GM19328 (cell line): Measurements from ENCODE around the gene ZNF618.

ENCODE experiments used
- ATAC-seq: cut with Tn5 transposase; IDR thresholded peaks from one replicate; pipeline ENCODE4 v1.9.1; 2021; ENCODE audit warnings: mild to moderate bottlenecking, moderate library complexity; ENCODE audit not compliant: unreplicated experiment

Gene ZNF618

GRCh38 chr9:114016101-114016500, 140.0 kb downstream of the ZNF618 start:
- no peak for ATAC-seq

- no peak for ATAC-seq
These were observed 140.7 kb downstream of the ZNF618 start for GRCh38 chr9:114016629-114017423.

- no peak for ATAC-seq
These were observed 141.9 kb downstream of the ZNF618 start for GRCh38 chr9:114017741-114018715.

GRCh38 chr9:114021578-114021977, 145.5 kb downstream of the ZNF618 start:
- ATAC-seq = no peak

GRCh38 chr9:114023961-114024360, 147.9 kb downstream of the ZNF618 start:
- ATAC-seq = no peak

- no peak for ATAC-seq
These were observed 149.2 kb downstream of the ZNF618 start for GRCh38 chr9:114025196-114025753.

GRCh38 chr9:114025760-114026159, 149.7 kb downstream of the ZNF618 start:
- no peak for ATAC-seq

GRCh38 chr9:114026335-114026734, 150.2 kb downstream of the ZNF618 start:
- ATAC-seq = no peak

GRCh38 chr9:114027159-114027862, 151.2 kb downstream of the ZNF618 start:
- ATAC-seq = no peak

- ATAC-seq = no peak
These were observed 151.9 kb downstream of the ZNF618 start for GRCh38 chr9:114027863-114028465.

- no peak for ATAC-seq
These were observed 152.5 kb downstream of the ZNF618 start for GRCh38 chr9:114028646-114029045.

GRCh38 chr9:114029311-114030170, 153.4 kb downstream of the ZNF618 start:
- no peak for ATAC-seq

- no peak for ATAC-seq
These were observed 154.3 kb downstream of the ZNF618 start for GRCh38 chr9:114030364-114030763.

- no peak for ATAC-seq
These were observed 155.0 kb downstream of the ZNF618 start for GRCh38 chr9:114031037-114031630.

- no peak for ATAC-seq
These were observed 156.1 kb downstream of the ZNF618 start for GRCh38 chr9:114031948-114032840.

GRCh38 chr9:114033397-114034103, 157.4 kb downstream of the ZNF618 start:
- no peak for ATAC-seq

GRCh38 chr9:114034196-114034595, 158.1 kb downstream of the ZNF618 start:
- ATAC-seq = no peak
